Liver (tissue), 3 donors: ENCODE results near the gene DNM1L.

Source experiments
- ATF3 ChIP-seq: IDR thresholded peaks from 2 replicates; pipeline ENCODE4 v1.6.1; 2016; ENCODE audit warnings: antibody characterized with exemption
- CTCF ChIP-seq: fragments of 150-350 bp; IDR thresholded peaks from 2 replicates; pipeline ENCODE4 v1.5.1; 2017; ENCODE audit warnings: improper control_type of control experiment, low read depth, low read length; ENCODE audit not compliant: missing input control
- EGR1 ChIP-seq, 2 donors: IDR thresholded peaks; 2 replicates each; pipeline ENCODE4 v1.6.1; 2016 to 2018; ENCODE audit warnings: antibody characterized with exemption in 2 of 2, low read depth in 2 of 2
- GABPA ChIP-seq, 2 donors: IDR thresholded peaks in 1 of 2; conservative IDR thresholded peaks in 1 of 2; 2 replicates each; pipeline ENCODE4 v1.6.1; 2016; ENCODE audit warnings: antibody characterized with exemption in 2 of 2, mild to moderate bottlenecking in 1 of 2, moderate library complexity in 1 of 2
- HNF4G ChIP-seq: IDR thresholded peaks from 2 replicates; pipeline ENCODE4 v1.6.1; 2016; ENCODE audit warnings: antibody characterized with exemption
- JUND ChIP-seq, 2 donors: IDR thresholded peaks; 2 replicates each; pipeline ENCODE4 v1.6.1; 2016; ENCODE audit warnings: antibody characterized with exemption in 2 of 2
- MAX ChIP-seq: IDR thresholded peaks from 2 replicates; pipeline ENCODE4 v1.6.1; 2016; ENCODE audit warnings: antibody characterized with exemption
- RAD21 ChIP-seq, 2 donors: IDR thresholded peaks; 2 replicates each; pipeline ENCODE4 v1.6.1; 2016; ENCODE audit warnings: antibody characterized with exemption in 2 of 2, mild to moderate bottlenecking in 2 of 2
- REST ChIP-seq: IDR thresholded peaks from 2 replicates; pipeline ENCODE4 v1.6.1; 2016; ENCODE audit warnings: antibody characterized with exemption, mild to moderate bottlenecking
- RXRA ChIP-seq, 2 donors: IDR thresholded peaks; 2 replicates each; pipeline ENCODE4 v1.6.1; 2017 to 2018; ENCODE audit warnings: antibody characterized with exemption in 2 of 2, mild to moderate bottlenecking in 1 of 2
- SP1 ChIP-seq: IDR thresholded peaks from 2 replicates; pipeline ENCODE4 v1.6.1; 2018; ENCODE audit warnings: antibody characterized with exemption, mild to moderate bottlenecking
- TAF1 ChIP-seq: conservative IDR thresholded peaks from 2 replicates; pipeline ENCODE4 v1.6.1; 2016; ENCODE audit warnings: antibody characterized with exemption, mild to moderate bottlenecking
- YY1 ChIP-seq: IDR thresholded peaks from 2 replicates; pipeline ENCODE4 v1.6.1; 2016; ENCODE audit warnings: antibody characterized with exemption, mild to moderate bottlenecking
- TF ChIP-seq, protein P1 (sequence below): IDR thresholded peaks from 2 replicates; pipeline ENCODE4 v1.6.1; 2016; ENCODE audit warnings: antibody characterized with exemption
- donor health status: healthy.
- donor health status: healthy.

- TF ChIP-seq CTCF: no peak
- TF ChIP-seq MAX: no peak
- TF ChIP-seq TAF1: no peak
- no peak for TF ChIP-seq YY1
- TF ChIP-seq SP1: no peak
- no peak for TF ChIP-seq RXRA (IDR thresholded peaks at IDR 0.05)
- no peak for TF ChIP-seq GABPA (IDR thresholded peaks at IDR 0.05 in 1 of 2, conservative IDR thresholded peaks at IDR 0.05 in 1 of 2)
- no peak for TF ChIP-seq HNF4G
- TF ChIP-seq ATF3: no peak
- TF ChIP-seq JUND (IDR thresholded peaks at IDR 0.05): no peak
- no peak for TF ChIP-seq EGR1 (IDR thresholded peaks at IDR 0.05; ENCODE audit: low read depth in 2 of 2)
- no peak for TF ChIP-seq REST
- TF ChIP-seq, protein P1, sequence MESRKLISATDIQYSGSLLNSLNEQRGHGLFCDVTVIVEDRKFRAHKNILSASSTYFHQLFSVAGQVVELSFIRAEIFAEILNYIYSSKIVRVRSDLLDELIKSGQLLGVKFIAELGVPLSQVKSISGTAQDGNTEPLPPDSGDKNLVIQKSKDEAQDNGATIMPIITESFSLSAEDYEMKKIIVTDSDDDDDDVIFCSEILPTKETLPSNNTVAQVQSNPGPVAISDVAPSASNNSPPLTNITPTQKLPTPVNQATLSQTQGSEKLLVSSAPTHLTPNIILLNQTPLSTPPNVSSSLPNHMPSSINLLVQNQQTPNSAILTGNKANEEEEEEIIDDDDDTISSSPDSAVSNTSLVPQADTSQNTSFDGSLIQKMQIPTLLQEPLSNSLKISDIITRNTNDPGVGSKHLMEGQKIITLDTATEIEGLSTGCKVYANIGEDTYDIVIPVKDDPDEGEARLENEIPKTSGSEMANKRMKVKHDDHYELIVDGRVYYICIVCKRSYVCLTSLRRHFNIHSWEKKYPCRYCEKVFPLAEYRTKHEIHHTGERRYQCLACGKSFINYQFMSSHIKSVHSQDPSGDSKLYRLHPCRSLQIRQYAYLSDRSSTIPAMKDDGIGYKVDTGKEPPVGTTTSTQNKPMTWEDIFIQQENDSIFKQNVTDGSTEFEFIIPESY: no peak
- no peak for TF ChIP-seq RAD21 (IDR thresholded peaks at IDR 0.05)
Measured at GRCh38 chr12:32659908-32660440, 19.1 kb upstream of the DNM1L start.
